Tibial nerve (tissue), 4 donors: Measurements from ENCODE around the gene CYTH4. TPM values are rescaled to one million over a fixed set of nuclear protein-coding genes. Genes with fewer than 3 reads are reported as not detected.

Experiments used
- DNase-seq, 2 donors: peaks; one replicate each; pipeline ENCODE4 v3.0.0-alpha.2; 2019; ENCODE audit warnings: low spot score in 2 of 2
- H3K27ac ChIP-seq, 4 donors: fragments of 200-600 bp; sonication (generic) in 3 of 4; one replicate each; pipeline ENCODE4 v1.5.1; 2017 to 2019; ENCODE audit warnings: mild to moderate bottlenecking in 1 of 4
- H3K27me3 ChIP-seq, 2 donors: fragments of 200-600 bp; sonication (generic) in 1 of 2; one replicate each; pipeline versions ENCODE4 v1.5.1 to v1.6.0; 2017 to 2019
- H3K36me3 ChIP-seq, 3 donors: fragments of 200-600 bp; sonication (generic); one replicate each; pipeline ENCODE4 v1.5.1; 2018 to 2019
- H3K4me1 ChIP-seq, 4 donors: fragments of 200-600 bp; sonication (generic) in 3 of 4; one replicate each; pipeline ENCODE4 v1.5.1; 2017 to 2019
- H3K4me3 ChIP-seq, 4 donors: fragments of 200-600 bp; sonication (generic) in 3 of 4; one replicate each; pipeline ENCODE4 v1.5.1; 2017 to 2019; ENCODE audit warnings: mild to moderate bottlenecking in 1 of 4, moderate library complexity in 1 of 4
- H3K9me3 ChIP-seq, 4 donors: fragments of 200-600 bp; sonication (generic) in 3 of 4; one replicate each; pipeline ENCODE4 v1.5.1; 2017 to 2019
- EP300 ChIP-seq, 2 donors: sonication (generic); formaldehyde crosslinking; IDR thresholded peaks; one replicate each; pipeline ENCODE4 v1.6.1; 2017; ENCODE audit warnings: antibody characterized with exemption in 2 of 2, mild to moderate bottlenecking in 1 of 2
- POLR2A ChIP-seq, 2 donors: fragments of 450-650 bp; IDR thresholded peaks; one replicate each; pipeline ENCODE4 v1.6.1; 2017; ENCODE audit warnings: antibody characterized with exemption in 2 of 2, mild to moderate bottlenecking in 2 of 2, moderate library complexity in 2 of 2
- WGBS, 2 donors: methylation state at CpG; one replicate each; pipeline ENCODE4 v1.1.5; 2018; 5-methylcytosine and 5-hydroxymethylcytosine counted together
- total RNA-seq, 4 donors: library from RNA; depleted of rRNA; stranded (reverse); fragments of >200 nt; gene quantifications; one replicate each; pipeline ENCODE4 v1.1.0, GENCODE V29; 2016
- TF ChIP-seq, protein P1 (sequence below), 5 experiments: fragments of 200-600 bp in 3 of 5; fragments of 450-650 bp in 2 of 5; sonication (generic) in 3 of 5; IDR thresholded peaks; one replicate each; pipeline ENCODE4 v1.5.1; 2016 to 2019; ENCODE audit warnings: antibody characterized with exemption in 5 of 5, mild to moderate bottlenecking in 3 of 5, moderate library complexity in 2 of 5

CYTH4 gene
- total RNA-seq, 4 donors from 2014 or later, result 7.7 to 27.3 (median 19.0) TPM

DNA sequence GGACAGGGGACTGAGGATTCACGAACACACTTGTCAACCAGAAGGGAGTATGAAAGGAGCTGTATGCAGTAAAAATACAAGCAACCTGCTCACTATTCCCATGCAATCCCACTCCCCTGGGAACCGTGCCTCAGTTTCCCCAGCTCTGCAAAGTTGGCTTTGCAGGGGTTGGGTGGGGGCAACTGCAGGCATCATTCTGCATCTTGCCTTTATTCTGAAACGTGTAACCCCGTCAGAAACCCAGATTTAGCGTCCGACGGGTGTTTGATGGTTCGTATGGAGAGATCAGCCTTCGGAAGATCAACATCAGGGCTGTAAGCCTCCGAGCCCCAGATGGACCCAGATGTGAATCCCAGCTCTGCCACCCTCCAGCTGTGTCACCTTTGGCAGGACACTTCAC lies 3.6 kb downstream of the CYTH4 start:
- Histone ChIP-seq H3K27me3 (peaks cover 0 to 33% of the 10 kb centered on the region in 2 donors), H3K27ac (no peak overlapping the region), H3K4me3 (no peak overlapping the region), H3K4me1 (no peaks in the 10 kb centered on the region), H3K9me3 (peaks cover 0 to 2% (median 0%) of the 10 kb centered on the region in 4 donors), H3K36me3 (no peaks in the 10 kb centered on the region)
- 78 to 85% methylated on average over 10 of the region's 10 CpGs for WGBS, 2 donors
- DNase-seq, result no peak
- TF ChIP-seq EP300 (IDR thresholded peaks at IDR 0.05) (no peak), POLR2A (IDR thresholded peaks at IDR 0.05) (no peak)
- TF ChIP-seq, protein P1, sequence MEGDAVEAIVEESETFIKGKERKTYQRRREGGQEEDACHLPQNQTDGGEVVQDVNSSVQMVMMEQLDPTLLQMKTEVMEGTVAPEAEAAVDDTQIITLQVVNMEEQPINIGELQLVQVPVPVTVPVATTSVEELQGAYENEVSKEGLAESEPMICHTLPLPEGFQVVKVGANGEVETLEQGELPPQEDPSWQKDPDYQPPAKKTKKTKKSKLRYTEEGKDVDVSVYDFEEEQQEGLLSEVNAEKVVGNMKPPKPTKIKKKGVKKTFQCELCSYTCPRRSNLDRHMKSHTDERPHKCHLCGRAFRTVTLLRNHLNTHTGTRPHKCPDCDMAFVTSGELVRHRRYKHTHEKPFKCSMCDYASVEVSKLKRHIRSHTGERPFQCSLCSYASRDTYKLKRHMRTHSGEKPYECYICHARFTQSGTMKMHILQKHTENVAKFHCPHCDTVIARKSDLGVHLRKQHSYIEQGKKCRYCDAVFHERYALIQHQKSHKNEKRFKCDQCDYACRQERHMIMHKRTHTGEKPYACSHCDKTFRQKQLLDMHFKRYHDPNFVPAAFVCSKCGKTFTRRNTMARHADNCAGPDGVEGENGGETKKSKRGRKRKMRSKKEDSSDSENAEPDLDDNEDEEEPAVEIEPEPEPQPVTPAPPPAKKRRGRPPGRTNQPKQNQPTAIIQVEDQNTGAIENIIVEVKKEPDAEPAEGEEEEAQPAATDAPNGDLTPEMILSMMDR (IDR thresholded peaks at IDR 0.05), result no peak

DNA sequence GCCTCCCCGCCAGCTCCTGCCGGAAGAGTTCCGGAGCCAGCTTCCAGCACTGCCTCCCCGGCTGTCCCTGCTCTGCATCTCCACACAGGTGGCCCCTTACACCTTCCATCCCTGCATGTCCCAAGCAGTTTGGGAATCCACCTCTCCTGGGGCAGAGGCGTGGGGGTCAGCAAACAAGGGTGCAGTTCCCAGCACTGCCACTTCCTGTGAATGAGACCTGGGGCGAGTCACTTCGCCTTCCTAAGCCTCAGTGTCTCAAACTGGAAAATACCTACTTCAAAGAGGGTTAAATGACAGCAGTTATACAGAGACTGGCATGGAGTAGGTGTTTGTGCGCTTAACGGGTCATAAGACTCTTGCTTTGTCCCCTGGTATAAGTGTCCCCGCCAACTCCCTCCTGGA lies 5.2 kb downstream of the CYTH4 start:
- DNase-seq, result no peak
- WGBS, 2 donors, result 81 to 84% methylated on average over 10 of the region's 10 CpGs
- no peak for TF ChIP-seq EP300 (IDR thresholded peaks at IDR 0.05)
- TF ChIP-seq POLR2A (IDR thresholded peaks at IDR 0.05), result no peak
- TF ChIP-seq, protein P1 (IDR thresholded peaks at IDR 0.05), result no peak
- H3K9me3 ChIP-seq, result peaks cover 0 to 7% (median 0%) of the 10 kb centered on the region in 4 donors
- no peaks in the 10 kb centered on the region for H3K36me3 ChIP-seq
- no peaks in the 10 kb centered on the region for H3K4me1 ChIP-seq
- no peak overlapping the region for H3K4me3 ChIP-seq
- peaks cover 0 to 36% of the 10 kb centered on the region in 2 donors for H3K27me3 ChIP-seq
- no peak overlapping the region for H3K27ac ChIP-seq

DNA sequence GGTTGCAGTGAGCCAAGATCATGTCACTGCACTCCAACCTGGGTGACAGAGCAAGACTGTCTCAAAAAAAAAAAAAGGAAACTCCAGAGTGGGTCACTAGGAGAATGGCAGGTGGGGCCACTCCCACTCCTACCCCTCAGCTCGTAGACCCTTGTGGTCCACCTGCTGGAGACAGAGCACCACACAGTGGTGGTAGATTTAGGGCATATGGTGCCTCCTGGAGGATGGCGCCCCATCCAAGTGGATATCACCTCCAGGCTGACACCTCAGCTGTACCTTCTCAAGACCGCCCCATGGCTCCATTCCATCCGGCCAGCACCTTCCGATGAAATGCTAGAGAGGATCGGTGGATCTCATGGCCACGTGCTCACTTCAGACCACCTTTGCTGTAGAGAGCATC lies 6.2 kb downstream of the CYTH4 start:
- Histone ChIP-seq H3K4me3 (no peak overlapping the region), H3K27ac (no peak overlapping the region), H3K36me3 (no peaks in the 10 kb centered on the region), H3K4me1 (no peaks in the 10 kb centered on the region), H3K9me3 (peaks cover 0 to 7% (median 0%) of the 10 kb centered on the region in 4 donors), H3K27me3 (peaks cover 0 to 30% of the 10 kb centered on the region in 2 donors)
- 89 to 94% methylated on average over 7 of the region's 7 CpGs for WGBS, 2 donors
- no peak for TF ChIP-seq POLR2A (IDR thresholded peaks at IDR 0.05)
- TF ChIP-seq, protein P1 (IDR thresholded peaks at IDR 0.05), result no peak
- no peak for TF ChIP-seq EP300 (IDR thresholded peaks at IDR 0.05)
- no peak for DNase-seq

DNA sequence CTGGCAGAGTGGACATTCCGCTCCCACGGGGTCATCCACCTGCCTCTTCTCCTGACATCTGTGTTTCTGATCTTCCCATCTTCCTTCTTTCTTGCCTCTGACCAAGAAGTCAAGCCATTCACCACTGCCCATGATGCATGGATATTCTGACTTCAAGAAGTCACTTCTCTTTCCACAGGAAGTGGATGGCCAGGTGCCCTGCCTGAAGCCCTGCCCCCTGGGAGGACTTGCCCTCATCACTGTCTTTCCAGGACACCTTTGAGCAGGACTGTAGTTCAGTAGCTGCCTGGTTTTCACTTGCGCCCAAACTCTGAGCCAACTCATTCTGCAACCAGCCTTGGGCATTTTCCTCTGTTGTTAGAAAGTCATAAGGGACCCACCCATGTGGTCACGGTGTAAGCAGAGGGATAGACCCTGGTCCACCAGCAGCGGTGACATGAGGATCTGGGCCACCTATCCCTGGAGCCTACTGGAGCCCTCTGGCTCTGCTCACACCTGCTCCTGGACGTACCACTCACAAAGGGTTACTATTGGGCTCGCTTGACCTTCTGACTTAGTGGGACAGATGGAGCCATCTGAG lies 6.9 kb downstream of the CYTH4 start:
- Histone ChIP-seq H3K4me3 (no peak overlapping the region), H3K36me3 (no peaks in the 10 kb centered on the region), H3K9me3 (peaks cover 0 to 7% (median 0%) of the 10 kb centered on the region in 4 donors), H3K27me3 (peaks cover 0 to 23% of the 10 kb centered on the region in 2 donors), H3K27ac (no peak overlapping the region), H3K4me1 (no peaks in the 10 kb centered on the region)
- no peak for TF ChIP-seq POLR2A (IDR thresholded peaks at IDR 0.05)
- TF ChIP-seq EP300 (IDR thresholded peaks at IDR 0.05), result no peak
- TF ChIP-seq, protein P1 (IDR thresholded peaks at IDR 0.05), result no peak
- 86 to 88% methylated on average over 7 of the region's 7 CpGs for WGBS, 2 donors
- DNase-seq, result no peak

DNA sequence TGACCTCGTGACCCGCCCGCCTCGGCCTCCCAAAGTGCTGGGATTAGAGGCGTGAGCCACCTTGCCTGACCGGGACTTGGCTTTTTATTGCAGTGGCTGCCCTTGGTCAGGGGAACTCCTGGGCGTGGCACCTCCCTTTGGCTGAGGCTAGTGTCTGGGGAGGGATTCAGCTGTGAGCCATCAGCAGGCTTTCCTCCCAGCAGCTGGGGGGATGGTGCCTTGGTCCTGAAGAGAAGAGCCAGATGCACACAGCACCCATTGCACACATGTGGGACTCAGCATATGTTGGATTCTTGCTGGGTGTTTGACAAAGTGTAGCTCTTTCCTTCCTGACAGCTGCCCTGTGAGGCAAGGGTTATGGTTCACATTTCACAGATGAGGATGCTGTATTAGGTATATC lies 8.4 kb downstream of the CYTH4 start:
- TF ChIP-seq EP300 (IDR thresholded peaks at IDR 0.05), result no peak
- TF ChIP-seq, protein P1 (IDR thresholded peaks at IDR 0.05), result no peak
- TF ChIP-seq POLR2A (IDR thresholded peaks at IDR 0.05), result no peak
- 41 to 56% methylated on average over 7 of the region's 7 CpGs for WGBS, 2 donors
- DNase-seq, result no peak
- Histone ChIP-seq H3K9me3 (peaks cover 0 to 7% (median 0%) of the 10 kb centered on the region in 4 donors), H3K36me3 (no peaks in the 10 kb centered on the region), H3K4me1 (no peaks in the 10 kb centered on the region), H3K27ac (no peak overlapping the region), H3K27me3 (peaks cover 0 to 12% of the 10 kb centered on the region in 2 donors), H3K4me3 (no peak overlapping the region)
